NCI-H1092 (cell line): ENCODE results near the gene ZNF276.
"Not testable (repeated sequence)": the region's sequence is repeated elsewhere in the genome, so short reads cannot be mapped to it uniquely, and the experiment has no call there.

Source experiments
- DNase-seq: peaks from one replicate; lab custom pipeline; 2025; lab: John Stamatoyannopoulos, UW

The ZNF276 gene

GRCh38 chr16:89783952-89784351, 62.6 kb downstream of the ZNF276 start:
- DNase-seq, result not testable (repeated sequence)

GRCh38 chr16:89784406-89784805, 63.1 kb downstream of the ZNF276 start:
- no peak for DNase-seq

GRCh38 chr16:89785523-89786155, 64.3 kb downstream of the ZNF276 start:
- no peak for DNase-seq

- no peak for DNase-seq
These were observed 65.4 kb downstream of the ZNF276 start for GRCh38 chr16:89786474-89787364.

- DNase-seq, result no peak
These were observed 66.0 kb downstream of the ZNF276 start for GRCh38 chr16:89787365-89787805.
